ENCODE data around the gene SCG2. TPM values are rescaled to one million over a fixed set of nuclear protein-coding genes. Genes with fewer than 3 reads are reported as not detected.

The SCG2 gene
- polyA plus RNA-seq, 1 donor from 2014 or later = 37.3 TPM

DNA sequence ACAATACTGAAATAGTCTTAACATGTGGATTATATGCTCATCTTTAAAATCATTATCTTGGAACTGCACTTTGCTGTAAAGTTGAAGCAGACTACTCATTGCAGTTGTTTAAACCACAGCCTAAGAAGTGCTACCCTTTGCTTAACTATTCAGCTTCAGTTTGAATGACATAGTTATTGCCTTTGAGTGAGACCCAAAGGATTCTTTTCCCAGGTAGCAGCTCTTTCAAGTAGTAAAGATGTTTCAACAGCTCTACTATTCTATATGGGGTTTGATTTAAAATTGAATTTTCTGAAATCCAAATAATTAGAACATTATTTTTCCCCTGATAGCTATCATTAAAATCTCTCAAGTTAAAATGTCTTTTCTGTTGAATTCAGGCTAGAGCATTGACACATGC, 1.1 kb downstream of the SCG2 start:
- Histone ChIP-seq H3K4me3 (ENCODE audit: low read length) (peak overlapping the region; percentile 65), H2AFZ (ENCODE audit: low read depth, low read length) (no peak overlapping the region), H4K20me1 (ENCODE audit: insufficient read depth) (no peaks in the 10 kb centered on the region), H3K27ac (ENCODE audit: low read length) (no peak overlapping the region), H3K4me2 (ENCODE audit: low read length) (peak overlapping the region; percentile 68), H3K27me3 (ENCODE audit: insufficient read depth, low read depth, low read length) (no peaks in the 10 kb centered on the region), H3K9me2 (ENCODE audit: insufficient read depth, low read length) (no peaks in the 10 kb centered on the region), H3K9me3 (ENCODE audit: low read length) (no peaks in the 10 kb centered on the region), H3K9ac (ENCODE audit: low read length) (no peak overlapping the region), H3K79me2 (replicated peaks; ENCODE audit: insufficient read depth, low read length) (no peaks in the 10 kb centered on the region), H3K36me3 (ENCODE audit: insufficient read depth, low read length) (no peaks in the 10 kb centered on the region), H3F3A (ENCODE audit: insufficient read depth, low read length, poor library complexity, severe bottlenecking) (peaks cover 4% of the 10 kb centered on the region)
- TF ChIP-seq MXI1 (conservative IDR thresholded peaks at IDR 0.05; ENCODE audit: poor library complexity, severe bottlenecking) (no peak), TAF1 (IDR thresholded peaks at IDR 0.05; ENCODE audit: low read depth) (no peak), RAD21 (conservative IDR thresholded peaks at IDR 0.05) (no peak), SMC3 (conservative IDR thresholded peaks at IDR 0.05; ENCODE audit: poor library complexity) (no peak), EZH2 (IDR thresholded peaks at IDR 0.05; ENCODE audit: borderline replicate concordance, insufficient read depth, low read length, poor library complexity, severe bottlenecking) (no peak), EP300 (conservative IDR thresholded peaks at IDR 0.05; ENCODE audit: poor library complexity, severe bottlenecking) (no peak), POLR2AphosphoS5 (IDR thresholded peaks at IDR 0.05) (no peak)
- TF ChIP-seq, protein P1, sequence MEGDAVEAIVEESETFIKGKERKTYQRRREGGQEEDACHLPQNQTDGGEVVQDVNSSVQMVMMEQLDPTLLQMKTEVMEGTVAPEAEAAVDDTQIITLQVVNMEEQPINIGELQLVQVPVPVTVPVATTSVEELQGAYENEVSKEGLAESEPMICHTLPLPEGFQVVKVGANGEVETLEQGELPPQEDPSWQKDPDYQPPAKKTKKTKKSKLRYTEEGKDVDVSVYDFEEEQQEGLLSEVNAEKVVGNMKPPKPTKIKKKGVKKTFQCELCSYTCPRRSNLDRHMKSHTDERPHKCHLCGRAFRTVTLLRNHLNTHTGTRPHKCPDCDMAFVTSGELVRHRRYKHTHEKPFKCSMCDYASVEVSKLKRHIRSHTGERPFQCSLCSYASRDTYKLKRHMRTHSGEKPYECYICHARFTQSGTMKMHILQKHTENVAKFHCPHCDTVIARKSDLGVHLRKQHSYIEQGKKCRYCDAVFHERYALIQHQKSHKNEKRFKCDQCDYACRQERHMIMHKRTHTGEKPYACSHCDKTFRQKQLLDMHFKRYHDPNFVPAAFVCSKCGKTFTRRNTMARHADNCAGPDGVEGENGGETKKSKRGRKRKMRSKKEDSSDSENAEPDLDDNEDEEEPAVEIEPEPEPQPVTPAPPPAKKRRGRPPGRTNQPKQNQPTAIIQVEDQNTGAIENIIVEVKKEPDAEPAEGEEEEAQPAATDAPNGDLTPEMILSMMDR (IDR thresholded peaks at IDR 0.05; ENCODE audit: poor library complexity, severe bottlenecking) = no peak
- TF ChIP-seq, protein P2, sequence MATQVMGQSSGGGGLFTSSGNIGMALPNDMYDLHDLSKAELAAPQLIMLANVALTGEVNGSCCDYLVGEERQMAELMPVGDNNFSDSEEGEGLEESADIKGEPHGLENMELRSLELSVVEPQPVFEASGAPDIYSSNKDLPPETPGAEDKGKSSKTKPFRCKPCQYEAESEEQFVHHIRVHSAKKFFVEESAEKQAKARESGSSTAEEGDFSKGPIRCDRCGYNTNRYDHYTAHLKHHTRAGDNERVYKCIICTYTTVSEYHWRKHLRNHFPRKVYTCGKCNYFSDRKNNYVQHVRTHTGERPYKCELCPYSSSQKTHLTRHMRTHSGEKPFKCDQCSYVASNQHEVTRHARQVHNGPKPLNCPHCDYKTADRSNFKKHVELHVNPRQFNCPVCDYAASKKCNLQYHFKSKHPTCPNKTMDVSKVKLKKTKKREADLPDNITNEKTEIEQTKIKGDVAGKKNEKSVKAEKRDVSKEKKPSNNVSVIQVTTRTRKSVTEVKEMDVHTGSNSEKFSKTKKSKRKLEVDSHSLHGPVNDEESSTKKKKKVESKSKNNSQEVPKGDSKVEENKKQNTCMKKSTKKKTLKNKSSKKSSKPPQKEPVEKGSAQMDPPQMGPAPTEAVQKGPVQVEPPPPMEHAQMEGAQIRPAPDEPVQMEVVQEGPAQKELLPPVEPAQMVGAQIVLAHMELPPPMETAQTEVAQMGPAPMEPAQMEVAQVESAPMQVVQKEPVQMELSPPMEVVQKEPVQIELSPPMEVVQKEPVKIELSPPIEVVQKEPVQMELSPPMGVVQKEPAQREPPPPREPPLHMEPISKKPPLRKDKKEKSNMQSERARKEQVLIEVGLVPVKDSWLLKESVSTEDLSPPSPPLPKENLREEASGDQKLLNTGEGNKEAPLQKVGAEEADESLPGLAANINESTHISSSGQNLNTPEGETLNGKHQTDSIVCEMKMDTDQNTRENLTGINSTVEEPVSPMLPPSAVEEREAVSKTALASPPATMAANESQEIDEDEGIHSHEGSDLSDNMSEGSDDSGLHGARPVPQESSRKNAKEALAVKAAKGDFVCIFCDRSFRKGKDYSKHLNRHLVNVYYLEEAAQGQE (IDR thresholded peaks at IDR 0.05; ENCODE audit: borderline replicate concordance) = no peak

DNA sequence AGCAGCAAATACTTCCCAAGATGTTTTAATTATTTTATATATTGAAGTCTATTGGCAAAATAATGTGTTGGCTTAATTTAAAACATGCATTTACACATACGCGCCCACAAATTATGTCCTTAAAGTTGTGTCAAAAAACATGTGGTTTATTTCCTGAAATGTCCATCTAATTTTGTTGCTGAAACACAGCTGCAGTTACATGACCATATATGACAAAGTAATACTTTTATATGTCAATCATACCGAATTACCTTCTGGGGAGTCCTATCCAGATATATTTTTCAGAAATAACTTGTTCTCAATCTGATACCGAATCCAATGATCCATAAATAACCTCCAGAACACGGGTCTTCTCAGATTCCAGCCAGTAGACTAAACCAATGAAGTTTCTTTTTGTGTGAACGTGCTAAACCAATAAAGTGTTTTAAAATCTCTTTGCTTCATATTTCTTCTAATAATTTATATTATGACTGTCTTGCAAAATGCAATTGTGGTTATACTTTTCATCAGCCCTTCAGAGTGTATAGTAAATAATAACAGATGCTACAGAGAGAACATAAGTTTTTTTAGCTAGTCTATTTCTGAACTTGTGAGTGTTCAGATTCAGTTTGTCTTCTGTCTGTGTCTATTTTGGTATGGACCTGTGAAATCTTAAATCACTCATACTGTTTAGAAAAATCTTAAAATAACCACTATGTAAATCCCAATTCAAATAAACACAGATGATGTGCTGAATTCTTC, 2.4 kb downstream of the SCG2 start:
- Histone ChIP-seq H3K79me2 (replicated peaks; ENCODE audit: insufficient read depth, low read length) (no peaks in the 10 kb centered on the region), H3K9me3 (ENCODE audit: low read length) (no peaks in the 10 kb centered on the region), H3K27me3 (ENCODE audit: insufficient read depth, low read depth, low read length) (no peaks in the 10 kb centered on the region), H3K9ac (ENCODE audit: low read length) (no peak overlapping the region), H3K36me3 (ENCODE audit: insufficient read depth, low read length) (no peaks in the 10 kb centered on the region), H3F3A (ENCODE audit: insufficient read depth, low read length, poor library complexity, severe bottlenecking) (peaks cover 4% of the 10 kb centered on the region), H3K27ac (ENCODE audit: low read length) (no peak overlapping the region), H3K9me2 (ENCODE audit: insufficient read depth, low read length) (no peaks in the 10 kb centered on the region), H3K4me3 (ENCODE audit: low read length) (peak overlapping the region; percentile 17), H3K4me2 (ENCODE audit: low read length) (no peak overlapping the region), H2AFZ (ENCODE audit: low read depth, low read length) (no peak overlapping the region), H4K20me1 (ENCODE audit: insufficient read depth) (no peaks in the 10 kb centered on the region)
- TF ChIP-seq SMC3 (conservative IDR thresholded peaks at IDR 0.05; ENCODE audit: poor library complexity) (no peak), TAF1 (IDR thresholded peaks at IDR 0.05; ENCODE audit: low read depth) (no peak), RAD21 (conservative IDR thresholded peaks at IDR 0.05) (no peak), MXI1 (conservative IDR thresholded peaks at IDR 0.05; ENCODE audit: poor library complexity, severe bottlenecking) (no peak), EZH2 (IDR thresholded peaks at IDR 0.05; ENCODE audit: borderline replicate concordance, insufficient read depth, low read length, poor library complexity, severe bottlenecking) (no peak)
- TF ChIP-seq, protein P2 (IDR thresholded peaks at IDR 0.05; ENCODE audit: borderline replicate concordance) = no peak
- TF ChIP-seq, protein P1 (IDR thresholded peaks at IDR 0.05; ENCODE audit: poor library complexity, severe bottlenecking) = no peak
